Lung (tissue), 12 donors: ENCODE measurements around the gene MACIR. TPM values are rescaled to one million over a fixed set of nuclear protein-coding genes. Genes with fewer than 3 reads are reported as not detected.

Source experiments
- ATAC-seq: fragments of 200-7000 bp; cut with Tn5 transposase; one replicate; pipeline ENCODE4 v1.9.1; 2020; ENCODE audit warnings: moderate number of reproducible peaks; ENCODE audit not compliant: insufficient read depth, low FRiP score
- DNase-seq, 3 donors: peaks; one replicate each; pipeline ENCODE4 v3.0.0-alpha.2; 2013 to 2017
- H3K27ac ChIP-seq, 2 donors: one replicate each; pipeline ENCODE4 v1.5.1; 2013; ENCODE audit warnings: mild to moderate bottlenecking in 2 of 2, moderate library complexity in 2 of 2, control low read depth in 1 of 2, inconsistent platforms in 1 of 2, low read depth in 1 of 2, low read length in 1 of 2
- H3K27me3 ChIP-seq, 3 donors: one replicate each; pipeline ENCODE4 v1.5.1; 2013; ENCODE audit warnings: low read length in 2 of 3; ENCODE audit not compliant: control insufficient read depth in 3 of 3, insufficient read depth in 3 of 3
- H3K36me3 ChIP-seq, 4 donors: one replicate each; pipeline ENCODE4 v1.5.1; 2013; ENCODE audit warnings: low read length in 4 of 4, mild to moderate bottlenecking in 1 of 4, moderate library complexity in 1 of 4; ENCODE audit not compliant: control insufficient read depth in 4 of 4, insufficient read depth in 4 of 4
- H3K4me1 ChIP-seq, 5 donors: one replicate each; pipeline ENCODE4 v1.5.1; 2013; ENCODE audit warnings: low read length in 5 of 5, mild to moderate bottlenecking in 2 of 5, moderate library complexity in 1 of 5; ENCODE audit not compliant: control insufficient read depth in 5 of 5, insufficient read depth in 5 of 5
- H3K4me3 ChIP-seq: one replicate; pipeline ENCODE4 v1.5.1; 2013; ENCODE audit warnings: mild to moderate bottlenecking, control low read depth, moderate library complexity
- H3K9ac ChIP-seq, 2 donors: one replicate each; pipeline ENCODE4 v1.5.1; 2013; ENCODE audit warnings: low read length in 2 of 2, control low read depth in 1 of 2; ENCODE audit not compliant: insufficient read depth in 1 of 2
- H3K9me3 ChIP-seq, 4 donors: one replicate each; pipeline ENCODE4 v1.5.1; 2013; ENCODE audit warnings: low read length in 3 of 4, mild to moderate bottlenecking in 1 of 4, moderate library complexity in 1 of 4; ENCODE audit not compliant: control insufficient read depth in 4 of 4, insufficient read depth in 3 of 4
- CTCF ChIP-seq: IDR thresholded peaks from 2 replicates; pipeline ENCODE4 v1.5.1; 2012; ENCODE audit warnings: mild to moderate bottlenecking; ENCODE audit errors: control extremely low read depth, extremely low read depth
- WGBS, 2 donors: extraction: QIAGEN DNeasy Blood & Tissue Kit; methylation state at CpG; one replicate each; pipeline ENCODE4 v1.1.7; 2013; 5-methylcytosine and 5-hydroxymethylcytosine counted together
- polyA plus RNA-seq, 2 donors: library from polyadenylated mRNA; stranded (reverse); fragments of 200-250 nt; gene quantifications; one replicate each; pipeline ENCODE4 v1.2.1, GENCODE V29; 2013
- total RNA-seq, 2 donors: library from RNA; depleted of rRNA in 1 of 2; stranded (reverse); fragments of >200 nt in 1 of 2; gene quantifications; one replicate each; pipeline ENCODE4 v1.2.1, GENCODE V29; 2014 to 2021
- donor health status: control.
- donor health status: control.
- donor health status: Bipolar disorder and iron deficiency.
- donor health status: healthy.
- donor health status: DM: yes; HTN: yes; CAD: no.

Gene MACIR
- total and polyA plus RNA-seq, 4 donors = 3.9 to 9.9 (median 5.0) TPM

GRCh38 chr5:103211576-103212561 lies 46.7 kb upstream of the MACIR start:
- H3K4me3 ChIP-seq = no peak overlapping the region
- ATAC-seq = no peak
- H3K27ac ChIP-seq = no peak overlapping the region
- H3K9ac ChIP-seq = no peak overlapping the region
- H3K4me1 ChIP-seq = peaks cover 0 to 3% (median 0%) of the 10 kb centered on the region in 5 donors
- 34 to 51% methylated on average over 2 of the region's 2 CpGs for WGBS, 2 donors
- H3K9me3 ChIP-seq = no peaks in the 10 kb centered on the region
- peaks cover 0 to 5% (median 0%) of the 10 kb centered on the region in 4 donors for H3K36me3 ChIP-seq
- TF ChIP-seq CTCF = no peak
- DNase-seq = no peak
- no peaks in the 10 kb centered on the region for H3K27me3 ChIP-seq

- no peaks in the 10 kb centered on the region for H3K9me3 ChIP-seq
- H3K36me3 ChIP-seq = no peaks in the 10 kb centered on the region
- ATAC-seq (no peak), DNase-seq (no peak)
- no peak overlapping the region for H3K27ac ChIP-seq
- peaks cover 0 to 2% (median 0%) of the 10 kb centered on the region in 5 donors for H3K4me1 ChIP-seq
- 8 to 23% methylated on average over 2 of the region's 2 CpGs for WGBS, 2 donors
- H3K27me3 ChIP-seq = no peaks in the 10 kb centered on the region
- H3K9ac ChIP-seq = no peak overlapping the region
- TF ChIP-seq CTCF = no peak
- no peak overlapping the region for H3K4me3 ChIP-seq
Observed at GRCh38 chr5:103216137-103216536, 42.4 kb upstream of the MACIR start.

GRCh38 chr5:103216697-103217096 lies 41.9 kb upstream of the MACIR start:
- Histone ChIP-seq H3K4me3 (no peak overlapping the region), H3K27me3 (no peaks in the 10 kb centered on the region)
- WGBS, 2 donors = 61 to 82% methylated on average over 2 of the region's 2 CpGs

More at GRCh38 chr5:103216697-103217096, 41.9 kb upstream of the MACIR start:
- H3K36me3 ChIP-seq = no peaks in the 10 kb centered on the region
- ATAC-seq = no peak
- no peak for TF ChIP-seq CTCF
- no peak overlapping the region for H3K27ac ChIP-seq
- peaks cover 0 to 2% (median 0%) of the 10 kb centered on the region in 5 donors for H3K4me1 ChIP-seq
- H3K9me3 ChIP-seq = no peaks in the 10 kb centered on the region
- DNase-seq = no peak
- no peak overlapping the region for H3K9ac ChIP-seq
